ENCODE data around the gene TRMT44.

DNA sequence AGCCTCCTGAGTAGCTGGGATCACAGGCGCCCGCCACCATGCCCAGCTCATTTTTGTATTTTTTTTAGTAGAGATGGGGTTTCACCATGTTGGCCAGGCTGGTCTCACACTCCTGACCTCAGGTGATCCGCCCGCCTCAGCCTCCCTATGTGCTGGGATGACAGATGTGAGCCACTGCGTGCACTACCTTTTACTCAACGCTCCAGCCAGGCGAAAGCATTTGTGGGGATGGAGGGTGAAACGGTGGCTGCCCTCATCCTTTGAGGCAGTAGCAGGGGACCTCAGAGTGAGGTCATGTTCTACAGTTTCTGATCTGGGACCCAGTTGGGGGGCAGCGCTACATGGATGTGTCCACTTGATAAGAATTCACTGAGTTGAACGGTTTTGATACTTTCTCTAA is 73.8 kb downstream of the TRMT44 start:
- TF ChIP-seq, protein P1, sequence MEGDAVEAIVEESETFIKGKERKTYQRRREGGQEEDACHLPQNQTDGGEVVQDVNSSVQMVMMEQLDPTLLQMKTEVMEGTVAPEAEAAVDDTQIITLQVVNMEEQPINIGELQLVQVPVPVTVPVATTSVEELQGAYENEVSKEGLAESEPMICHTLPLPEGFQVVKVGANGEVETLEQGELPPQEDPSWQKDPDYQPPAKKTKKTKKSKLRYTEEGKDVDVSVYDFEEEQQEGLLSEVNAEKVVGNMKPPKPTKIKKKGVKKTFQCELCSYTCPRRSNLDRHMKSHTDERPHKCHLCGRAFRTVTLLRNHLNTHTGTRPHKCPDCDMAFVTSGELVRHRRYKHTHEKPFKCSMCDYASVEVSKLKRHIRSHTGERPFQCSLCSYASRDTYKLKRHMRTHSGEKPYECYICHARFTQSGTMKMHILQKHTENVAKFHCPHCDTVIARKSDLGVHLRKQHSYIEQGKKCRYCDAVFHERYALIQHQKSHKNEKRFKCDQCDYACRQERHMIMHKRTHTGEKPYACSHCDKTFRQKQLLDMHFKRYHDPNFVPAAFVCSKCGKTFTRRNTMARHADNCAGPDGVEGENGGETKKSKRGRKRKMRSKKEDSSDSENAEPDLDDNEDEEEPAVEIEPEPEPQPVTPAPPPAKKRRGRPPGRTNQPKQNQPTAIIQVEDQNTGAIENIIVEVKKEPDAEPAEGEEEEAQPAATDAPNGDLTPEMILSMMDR (IDR thresholded peaks at IDR 0.05) = no peak
- TF ChIP-seq ZFX (IDR thresholded peaks at IDR 0.05; ENCODE audit: borderline replicate concordance) = no peak
